KG1 (cell line): ENCODE data around the gene XYLT1.
"Not testable (repeated sequence)": the region's sequence is repeated elsewhere in the genome, so short reads cannot be mapped to it uniquely, and the experiment has no call there.

Experiments used
- DNase-seq: peaks from one replicate; lab custom pipeline; 2025; lab: John Stamatoyannopoulos, UW

Gene XYLT1

DNA sequence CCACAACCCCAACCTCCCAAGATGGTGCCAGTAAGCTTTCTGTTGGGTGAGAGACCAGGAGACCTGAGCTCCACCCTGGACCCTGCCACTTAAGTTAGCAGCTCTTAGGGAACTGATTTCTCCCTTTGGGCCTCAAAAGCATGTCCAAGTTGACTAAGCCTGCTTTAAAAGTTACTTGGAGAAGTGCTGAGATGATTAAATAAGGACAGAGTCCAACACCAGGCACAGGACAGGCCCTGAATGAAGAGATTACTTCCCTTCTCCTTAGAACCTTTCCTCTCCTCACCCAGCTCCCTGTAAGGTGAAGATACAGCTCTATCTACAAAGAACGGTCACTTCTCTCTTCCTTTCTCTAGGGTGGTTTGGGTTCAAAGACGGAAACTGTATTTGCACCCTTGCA, 162.6 kb downstream of the XYLT1 start:
- no peak for DNase-seq

DNA sequence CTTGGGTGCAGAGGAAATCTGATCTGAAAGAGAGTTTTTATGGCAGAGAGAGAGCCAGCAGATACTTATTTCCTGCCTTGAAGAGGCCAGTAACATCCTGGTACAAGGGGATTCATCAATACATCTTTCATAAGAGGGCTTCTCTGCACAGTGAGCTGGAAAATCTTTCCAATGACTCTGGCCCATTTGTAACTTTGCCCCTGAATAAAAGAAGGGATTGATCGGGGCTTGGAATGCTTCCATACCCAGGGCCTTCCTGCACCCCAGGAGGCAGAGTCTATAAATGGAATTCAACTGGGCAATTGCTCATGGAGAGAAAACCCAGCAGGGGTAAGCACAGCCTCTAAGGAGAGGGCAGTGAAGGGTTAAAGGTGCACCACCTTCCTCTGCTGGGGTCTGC, 163.3 kb downstream of the XYLT1 start:
- no peak for DNase-seq

GRCh38 chr16:17306745-17307144, 164.0 kb downstream of the XYLT1 start:
- no peak for DNase-seq

DNA sequence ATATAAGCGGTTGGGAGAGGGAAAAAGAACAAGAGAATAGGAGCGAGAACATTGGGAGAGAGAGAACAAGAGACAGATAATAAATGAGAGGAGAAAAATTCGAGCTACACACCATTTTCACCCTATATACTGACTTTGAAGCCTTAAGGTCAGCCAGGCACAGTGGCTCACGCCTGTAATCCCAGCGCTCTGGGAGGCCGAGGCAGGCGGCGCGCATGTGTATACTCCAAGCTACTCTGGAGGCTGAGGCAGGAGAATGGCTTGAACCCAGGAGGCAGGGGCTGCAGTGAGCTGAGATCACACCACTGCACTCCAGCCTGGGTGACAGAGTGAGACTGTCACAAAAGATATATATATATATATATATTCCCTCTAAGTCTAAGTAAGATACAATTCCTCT, 164.5 kb downstream of the XYLT1 start:
- not testable (repeated sequence) for DNase-seq

DNA sequence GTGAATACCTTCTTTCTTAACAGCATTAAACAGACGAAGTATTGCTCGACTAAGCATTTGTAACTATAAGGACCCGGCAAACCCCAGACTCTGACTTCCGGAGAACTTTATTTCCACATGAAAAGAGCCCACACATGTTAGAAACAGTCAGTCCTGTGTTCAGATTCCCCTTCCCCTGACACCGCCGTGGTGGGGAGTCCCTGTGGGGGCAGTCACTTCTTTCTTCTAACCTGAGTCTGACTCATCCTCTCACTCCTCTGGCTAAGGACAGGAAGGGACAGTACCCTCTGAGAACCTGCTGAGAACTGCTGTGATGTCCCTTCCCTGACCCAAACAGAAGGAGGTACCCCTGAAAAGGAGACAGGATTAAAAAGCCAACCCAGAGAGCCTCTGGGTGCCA, 165.1 kb downstream of the XYLT1 start:
- DNase-seq = no peak

DNA sequence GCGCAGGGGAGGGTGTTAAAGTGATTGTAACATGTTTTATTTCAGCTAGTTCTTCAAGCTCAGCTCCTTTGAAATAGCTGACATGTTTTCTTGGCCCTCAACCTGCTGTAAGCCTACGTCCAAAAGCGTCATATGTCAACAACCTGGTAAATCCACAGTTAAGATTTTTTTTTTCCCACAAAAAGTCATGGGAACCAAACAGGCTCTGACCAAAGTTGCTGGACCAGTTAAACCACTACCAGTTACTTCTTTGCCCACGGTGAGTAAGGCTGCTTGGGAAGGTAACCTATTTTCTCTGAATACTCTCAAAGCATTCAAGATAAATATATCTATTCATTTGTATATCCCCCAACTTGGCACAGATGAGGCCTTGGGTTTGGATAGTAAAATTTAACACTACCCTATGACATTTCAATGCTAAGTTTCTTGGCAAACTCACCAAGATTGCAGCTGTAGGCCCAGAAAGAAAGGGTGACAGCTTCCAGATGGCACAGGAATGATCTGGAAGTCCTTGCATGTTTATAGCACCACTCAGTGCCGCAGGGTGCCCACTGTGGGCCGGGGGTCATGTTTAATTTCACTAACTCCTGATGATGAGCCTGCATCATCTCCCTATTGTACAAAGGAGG, 166.2 kb downstream of the XYLT1 start:
- no peak for DNase-seq

DNA sequence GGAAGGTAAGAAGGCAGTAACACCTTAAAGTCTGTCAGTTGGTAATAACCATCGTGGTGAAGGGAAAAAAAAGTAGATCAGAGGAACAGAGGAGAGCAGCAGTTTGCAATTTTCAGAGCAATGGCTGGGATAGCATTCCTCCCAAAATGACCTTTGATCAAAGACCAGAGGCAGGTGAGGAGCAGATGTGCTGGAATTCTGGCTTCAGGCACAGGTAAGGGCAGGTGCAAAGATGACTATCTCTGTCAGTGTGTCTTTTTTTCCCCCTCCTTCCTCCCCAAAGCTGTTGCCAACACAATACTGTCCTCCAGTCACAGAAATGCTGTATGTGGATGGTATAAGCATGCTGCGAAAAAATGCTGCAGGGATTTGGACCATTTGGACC, 166.7 kb downstream of the XYLT1 start:
- DNase-seq = no peak

DNA sequence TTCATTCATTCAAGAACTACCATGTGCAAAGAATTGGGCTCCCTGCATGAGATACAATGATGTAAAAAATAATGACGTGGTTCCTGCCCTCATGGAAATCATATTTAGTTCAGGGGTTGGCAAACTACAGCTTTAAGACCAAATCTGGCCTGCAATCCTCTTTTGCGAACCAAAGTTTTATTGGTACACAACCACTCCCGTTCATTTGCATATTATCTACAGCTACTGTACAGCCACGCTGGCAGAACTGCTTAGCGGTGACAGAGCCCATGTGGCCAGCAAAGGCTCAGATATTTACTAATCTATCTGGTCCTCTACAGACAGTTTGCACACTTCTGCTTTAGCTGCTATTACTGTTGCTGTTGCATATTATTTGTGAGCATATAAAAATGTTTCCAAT, 167.7 kb downstream of the XYLT1 start:
- no peak for DNase-seq

- no peak for DNase-seq
These were observed 168.1 kb downstream of the XYLT1 start for GRCh38 chr16:17302620-17303019.

GRCh38 chr16:17302214-17302613, 168.5 kb downstream of the XYLT1 start:
- DNase-seq = no peak

- no peak for DNase-seq
These were observed 169.1 kb downstream of the XYLT1 start for GRCh38 chr16:17301593-17302135.

GRCh38 chr16:17301184-17301583, 169.6 kb downstream of the XYLT1 start:
- no peak for DNase-seq

DNA sequence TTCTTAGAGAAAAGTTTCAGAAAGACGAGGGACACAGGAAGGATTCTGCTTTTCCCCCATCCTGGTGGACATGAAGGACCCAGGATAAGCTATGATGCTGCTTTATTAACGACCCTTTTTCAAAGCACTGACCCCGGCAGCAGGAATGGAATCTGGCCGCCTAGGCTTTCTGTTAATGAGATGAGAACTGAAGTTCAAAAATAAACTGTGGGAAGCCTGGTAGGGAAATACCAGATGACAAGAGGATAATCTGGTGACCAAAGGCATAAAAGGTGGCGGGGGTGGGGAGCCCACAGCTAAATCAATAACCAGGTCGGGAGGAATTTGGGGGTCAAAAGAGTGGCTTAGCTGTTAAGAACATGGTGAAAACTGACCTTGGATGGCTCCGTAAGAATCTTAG, 171.0 kb downstream of the XYLT1 start:
- no peak for DNase-seq

DNA sequence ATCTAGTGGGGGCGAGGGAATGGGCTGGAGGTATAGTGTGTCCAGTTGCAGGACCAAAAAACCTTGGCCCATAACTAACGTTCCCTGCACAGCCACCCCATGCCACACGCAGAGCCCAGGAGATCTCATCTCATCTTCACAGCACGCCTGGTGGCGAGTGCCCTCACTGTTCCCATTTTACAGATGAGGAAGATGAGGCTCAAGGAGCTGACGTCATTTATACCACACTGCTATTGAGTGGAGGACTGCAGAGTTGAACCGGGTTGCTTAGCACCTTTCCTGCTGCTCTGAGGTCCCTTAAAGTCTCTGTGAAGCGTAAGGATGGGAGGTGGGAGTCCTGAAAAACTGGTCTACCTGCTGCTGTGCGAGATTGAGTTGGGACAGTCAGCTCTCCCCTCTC, 172.5 kb downstream of the XYLT1 start:
- no peak for DNase-seq

DNA sequence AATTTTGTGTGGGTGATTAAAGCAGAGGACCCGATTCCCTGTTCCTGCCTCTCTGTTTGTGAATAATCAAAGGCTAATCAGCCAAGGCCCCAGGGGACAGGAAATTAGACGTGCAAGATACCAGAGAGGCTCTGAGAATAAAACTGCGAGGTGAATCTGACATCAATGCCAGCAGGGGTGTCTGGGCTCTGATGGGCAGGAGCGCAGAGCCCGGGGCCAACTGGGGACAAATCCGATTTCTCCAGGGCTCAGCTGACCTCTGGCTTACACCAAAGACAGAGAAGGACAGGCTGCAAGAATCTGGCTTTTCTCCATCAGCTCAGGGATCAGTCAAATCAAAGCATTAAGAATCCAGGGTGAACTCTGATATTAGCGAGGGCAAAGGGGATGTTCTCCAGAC, 174.3 kb downstream of the XYLT1 start:
- DNase-seq = no peak

DNA sequence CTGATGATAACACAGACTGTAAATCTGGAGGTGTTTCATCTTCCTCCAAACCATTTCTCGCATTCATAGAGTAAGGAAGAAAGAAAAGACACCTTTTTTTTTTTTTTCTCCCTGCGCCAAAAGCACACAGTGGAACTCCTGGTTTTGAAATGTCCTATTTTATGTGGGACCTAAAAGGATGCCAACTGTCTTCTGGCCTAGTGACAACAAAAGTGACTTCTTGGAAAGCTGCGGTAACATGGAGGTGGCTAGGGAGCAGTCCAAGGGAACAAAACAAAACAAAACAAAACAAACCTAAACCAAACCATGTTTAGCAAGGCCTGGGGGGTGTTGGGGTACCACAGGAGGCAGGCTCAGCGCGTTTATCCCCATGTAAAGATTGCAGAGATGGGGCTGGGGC, 174.8 kb downstream of the XYLT1 start:
- no peak for DNase-seq

DNA sequence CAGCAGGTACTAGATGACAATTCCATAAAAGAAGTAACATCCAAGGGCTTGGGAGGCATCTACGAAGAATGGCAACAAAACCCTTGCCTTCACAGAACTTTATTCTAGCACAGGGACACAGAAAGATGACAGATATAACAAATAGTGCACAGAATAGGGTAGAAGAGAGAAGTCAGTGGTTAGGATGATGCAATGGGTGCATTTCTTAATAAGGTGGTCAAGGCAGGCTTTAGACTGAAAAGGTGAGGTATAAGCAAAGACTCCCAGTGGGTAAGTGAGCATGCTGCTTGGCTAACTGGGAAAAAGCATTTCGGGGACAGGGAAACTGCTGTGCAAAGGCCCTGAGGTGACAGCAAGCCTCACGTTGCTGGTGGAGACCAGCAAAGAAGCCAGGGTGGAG, 175.9 kb downstream of the XYLT1 start:
- no peak for DNase-seq

DNA sequence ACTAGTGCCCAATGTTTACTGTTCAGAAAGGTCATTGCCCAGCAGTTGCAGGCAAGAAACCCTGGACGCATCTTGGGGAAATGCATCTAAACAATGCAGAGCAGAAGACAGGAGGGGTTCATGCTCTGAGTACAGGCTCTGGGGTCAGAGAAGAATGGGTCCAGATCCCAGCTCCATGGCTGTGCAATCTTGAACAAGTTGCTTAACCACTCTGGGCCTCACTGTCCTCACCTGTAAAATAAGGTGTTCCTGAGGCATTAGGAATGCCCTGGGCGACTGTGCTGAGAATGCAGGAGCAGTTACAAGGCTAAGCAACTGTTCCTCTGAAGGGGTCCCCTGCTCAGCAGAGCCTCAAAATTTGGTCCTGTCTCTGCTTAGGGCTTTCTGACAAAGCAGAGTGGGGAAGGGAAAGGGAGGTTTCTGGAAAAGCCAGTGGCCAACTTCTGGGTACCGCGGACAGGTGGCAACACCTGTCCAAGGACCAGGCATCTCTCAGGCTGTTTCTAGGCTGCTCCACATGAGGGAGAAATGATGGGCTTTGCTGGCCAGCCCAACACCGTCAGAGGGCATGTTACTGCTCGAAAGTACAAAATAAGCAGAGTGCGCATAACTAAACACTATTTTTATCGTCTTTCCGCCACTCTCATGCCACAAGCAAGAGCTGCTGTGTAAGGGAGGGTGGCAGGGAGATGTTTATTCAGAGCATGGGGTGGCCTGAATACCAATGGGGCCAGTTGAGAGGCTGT, 176.8 kb downstream of the XYLT1 start:
- no peak for DNase-seq

GRCh38 chr16:17291289-17291688, 179.5 kb downstream of the XYLT1 start:
- DNase-seq = no peak

DNA sequence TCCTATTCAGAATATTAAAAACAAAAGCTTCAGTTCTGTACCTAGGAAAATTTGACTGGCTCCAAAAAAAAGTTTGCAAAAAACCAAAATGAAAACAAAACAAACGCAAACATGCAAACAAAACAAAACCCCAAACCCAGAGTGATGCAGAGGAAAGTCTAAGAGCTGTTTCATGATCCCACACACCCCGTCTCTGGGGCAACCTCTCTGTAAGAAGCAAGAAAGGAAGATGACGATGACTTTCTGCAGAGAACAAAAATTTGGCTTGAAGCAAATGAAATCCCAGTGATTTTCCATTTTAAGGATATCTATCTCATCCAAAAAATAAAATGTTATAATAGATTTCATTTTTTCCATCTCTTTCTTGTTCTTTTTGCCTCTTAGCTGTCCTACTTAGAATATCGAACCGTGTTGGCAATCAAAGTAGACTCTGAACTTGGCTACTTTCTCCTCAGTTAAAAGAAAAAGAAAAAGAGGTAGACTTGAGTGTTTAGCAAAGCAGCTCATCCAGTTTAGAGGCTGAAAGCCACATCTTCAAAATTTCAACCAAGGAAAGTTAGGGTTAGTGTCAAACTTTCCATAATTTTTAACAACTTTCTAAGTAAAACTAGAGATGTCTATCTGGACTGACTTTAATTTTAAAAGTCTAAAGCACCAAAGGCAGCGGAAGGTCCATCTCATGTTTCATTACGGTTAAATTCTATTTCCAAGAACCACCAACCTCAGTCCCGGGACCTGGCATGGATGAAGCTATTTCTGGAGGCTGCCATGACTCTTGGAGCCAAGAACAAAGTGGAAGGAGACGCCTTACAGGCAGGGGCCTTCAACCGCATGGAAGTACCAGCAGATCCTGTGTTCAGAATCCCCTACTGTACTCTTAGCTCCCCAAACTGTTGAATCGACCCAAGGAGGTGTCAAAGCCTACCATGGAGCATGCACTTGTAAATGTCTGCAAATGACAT, 180.8 kb downstream of the XYLT1 start:
- DNase-seq = no peak

GRCh38 chr16:17289050-17289449, 181.7 kb downstream of the XYLT1 start:
- DNase-seq = no peak

- DNase-seq = no peak
These were observed 183.5 kb downstream of the XYLT1 start for GRCh38 chr16:17287166-17287800.
